GM12874 (cell line): ENCODE results near the gene PDE7B.

Experiments used
- CTCF ChIP-seq: IDR thresholded peaks from 2 replicates; pipeline ENCODE4 v1.5.1; 2011; ENCODE audit warnings: low read depth, mild to moderate bottlenecking, control low read depth, low read length, moderate library complexity; ENCODE audit not compliant: insufficient read depth

PDE7B gene

DNA sequence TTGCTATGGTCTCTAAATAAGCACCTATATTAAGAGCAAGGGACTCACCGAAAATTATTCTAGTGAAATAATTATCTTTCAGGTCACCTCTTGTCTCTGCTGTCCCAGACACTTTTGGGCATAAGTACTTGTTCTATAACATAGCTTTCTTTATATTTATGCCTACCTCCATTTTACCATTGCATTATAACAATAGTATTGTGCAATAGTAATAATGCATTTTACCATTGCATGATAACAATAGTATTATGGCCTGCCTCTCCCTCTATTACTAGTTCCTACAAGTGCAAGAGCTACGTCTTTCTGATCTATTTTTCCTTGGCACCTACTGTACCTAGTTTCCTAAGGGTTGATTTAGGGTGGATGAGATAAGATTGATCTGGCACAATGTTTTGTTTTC lies 169.2 kb downstream of the PDE7B start:
- no peak for TF ChIP-seq CTCF

DNA sequence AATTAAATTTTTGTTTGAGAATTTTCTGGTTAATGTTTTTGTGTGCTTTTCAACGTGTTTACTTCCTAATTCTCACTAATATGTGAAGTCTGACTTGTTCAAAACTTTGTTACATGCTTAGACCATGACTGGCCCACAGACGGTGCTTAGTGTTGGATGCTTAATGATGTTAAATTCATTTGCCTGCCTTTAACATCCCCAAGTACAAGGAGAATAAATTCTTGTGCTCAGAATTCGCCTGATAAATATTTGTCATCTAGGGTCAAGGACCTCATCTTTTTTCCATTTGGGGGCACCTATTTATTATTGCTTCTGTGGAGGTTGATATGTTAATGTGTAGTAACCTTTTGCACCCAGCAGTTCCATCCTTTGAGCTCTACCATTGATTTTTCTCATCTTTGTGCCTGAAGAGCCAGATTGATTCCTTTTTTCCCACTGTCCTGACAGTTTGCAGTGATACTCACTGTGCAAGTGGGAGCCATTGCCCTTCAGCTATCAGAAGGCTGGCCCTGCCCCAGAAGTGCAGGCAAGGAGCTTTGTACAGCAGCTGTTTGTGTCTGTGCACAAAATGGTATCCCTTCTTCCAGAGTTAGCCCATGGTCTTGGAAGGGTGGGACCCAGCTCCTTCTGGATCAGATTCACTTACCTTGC lies 170.8 kb downstream of the PDE7B start:
- TF ChIP-seq CTCF, result no peak

DNA sequence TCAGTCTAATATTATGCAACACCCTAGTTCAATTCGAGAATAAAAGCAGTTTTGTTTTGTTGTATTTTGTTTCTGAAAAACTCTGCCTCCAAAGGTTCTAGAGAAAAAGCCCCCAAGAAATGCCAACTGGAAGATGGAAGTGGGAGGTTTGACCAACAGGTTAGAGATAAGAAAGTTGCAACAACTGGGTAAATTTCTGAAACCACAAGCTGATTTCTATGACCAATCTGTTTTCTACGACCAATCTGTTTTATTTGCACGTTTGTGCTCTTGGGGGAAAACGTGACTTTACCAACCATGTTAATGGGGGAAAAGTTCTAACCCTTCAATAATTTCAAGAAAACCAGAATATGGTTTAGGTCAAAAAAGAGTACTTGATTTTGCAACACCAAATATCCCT lies 173.2 kb downstream of the PDE7B start:
- no peak for TF ChIP-seq CTCF

- TF ChIP-seq CTCF, result no peak
These were observed 174.2 kb downstream of the PDE7B start for GRCh38 chr6:136025736-136026135.

DNA sequence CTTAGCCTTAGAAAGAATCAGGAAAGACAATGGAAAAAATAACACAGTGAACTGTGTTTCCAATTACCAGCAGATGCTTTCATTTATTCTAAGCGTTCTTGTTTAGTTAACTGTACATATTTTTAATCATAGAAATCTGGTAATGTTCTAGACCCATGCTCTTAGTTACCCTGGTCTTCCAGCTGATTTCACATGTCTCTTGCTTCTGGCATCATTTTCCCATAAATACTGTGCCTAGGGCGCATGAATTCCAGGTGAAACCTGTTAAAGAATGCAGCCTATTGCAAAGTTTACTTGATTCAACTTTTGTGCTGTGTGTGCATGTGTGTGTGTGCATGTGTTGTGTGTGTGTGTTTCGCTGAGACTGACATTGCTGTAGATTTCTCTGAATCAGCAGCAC lies 178.6 kb downstream of the PDE7B start:
- no peak for TF ChIP-seq CTCF

DNA sequence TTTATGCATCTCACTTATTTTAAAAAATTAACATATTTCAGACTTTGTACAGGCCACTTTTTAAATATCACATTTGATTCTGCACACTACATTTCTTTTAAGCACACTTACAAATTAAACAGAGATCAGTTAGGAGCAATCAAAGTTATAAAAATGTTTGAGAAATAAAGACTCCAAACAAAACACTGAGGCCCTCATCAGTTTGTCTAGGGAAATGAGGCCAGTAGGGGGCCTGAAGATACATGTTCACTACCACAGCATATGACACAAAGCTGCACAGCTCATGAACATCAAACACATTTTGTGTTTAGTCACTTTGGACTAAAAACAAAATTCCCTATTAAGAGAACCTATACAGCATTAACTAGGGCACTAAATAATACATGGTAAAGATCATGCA lies 180.5 kb downstream of the PDE7B start:
- TF ChIP-seq CTCF, result peak; percentile 42

- TF ChIP-seq CTCF, result no peak
These were observed 181.9 kb downstream of the PDE7B start for GRCh38 chr6:136033416-136033815.
